OCI-LY7 (cell line): ENCODE results near the gene BMERB1.

Experiments used
- CTCF ChIP-seq: fragments of 200-600 bp; sonication (generic); conservative IDR thresholded peaks from 2 replicates; pipeline ENCODE4 v1.5.1; 2014; ENCODE audit warnings: mild to moderate bottlenecking, antibody characterized with exemption, low read length, moderate library complexity, mixed read lengths
- EZH2phosphoT487 ChIP-seq: fragments of 200-600 bp; sonication (generic); IDR thresholded peaks from 2 replicates; pipeline ENCODE4 v1.6.1; 2018; ENCODE audit warnings: low read depth, borderline replicate concordance, mild to moderate bottlenecking, mixed run types, antibody characterized with exemption, low read length, moderate library complexity, mixed read lengths

- no peak for TF ChIP-seq CTCF
- no peak for TF ChIP-seq EZH2phosphoT487
Observed at GRCh38 chr16:15598648-15599190, 164.3 kb downstream of the BMERB1 start.
